Hematopoietic multipotent progenitor cell treated with erythropoietin and hydrocortisone succinate and interleukin-3 and kit ligand, for 4 days (in vitro differentiated cells): Measurements from ENCODE around the gene RIF1.

Source experiments
- DNase-seq: peaks from one replicate; pipeline ENCODE4 v3.0.0-alpha.2; 2015

The RIF1 gene, protein sequence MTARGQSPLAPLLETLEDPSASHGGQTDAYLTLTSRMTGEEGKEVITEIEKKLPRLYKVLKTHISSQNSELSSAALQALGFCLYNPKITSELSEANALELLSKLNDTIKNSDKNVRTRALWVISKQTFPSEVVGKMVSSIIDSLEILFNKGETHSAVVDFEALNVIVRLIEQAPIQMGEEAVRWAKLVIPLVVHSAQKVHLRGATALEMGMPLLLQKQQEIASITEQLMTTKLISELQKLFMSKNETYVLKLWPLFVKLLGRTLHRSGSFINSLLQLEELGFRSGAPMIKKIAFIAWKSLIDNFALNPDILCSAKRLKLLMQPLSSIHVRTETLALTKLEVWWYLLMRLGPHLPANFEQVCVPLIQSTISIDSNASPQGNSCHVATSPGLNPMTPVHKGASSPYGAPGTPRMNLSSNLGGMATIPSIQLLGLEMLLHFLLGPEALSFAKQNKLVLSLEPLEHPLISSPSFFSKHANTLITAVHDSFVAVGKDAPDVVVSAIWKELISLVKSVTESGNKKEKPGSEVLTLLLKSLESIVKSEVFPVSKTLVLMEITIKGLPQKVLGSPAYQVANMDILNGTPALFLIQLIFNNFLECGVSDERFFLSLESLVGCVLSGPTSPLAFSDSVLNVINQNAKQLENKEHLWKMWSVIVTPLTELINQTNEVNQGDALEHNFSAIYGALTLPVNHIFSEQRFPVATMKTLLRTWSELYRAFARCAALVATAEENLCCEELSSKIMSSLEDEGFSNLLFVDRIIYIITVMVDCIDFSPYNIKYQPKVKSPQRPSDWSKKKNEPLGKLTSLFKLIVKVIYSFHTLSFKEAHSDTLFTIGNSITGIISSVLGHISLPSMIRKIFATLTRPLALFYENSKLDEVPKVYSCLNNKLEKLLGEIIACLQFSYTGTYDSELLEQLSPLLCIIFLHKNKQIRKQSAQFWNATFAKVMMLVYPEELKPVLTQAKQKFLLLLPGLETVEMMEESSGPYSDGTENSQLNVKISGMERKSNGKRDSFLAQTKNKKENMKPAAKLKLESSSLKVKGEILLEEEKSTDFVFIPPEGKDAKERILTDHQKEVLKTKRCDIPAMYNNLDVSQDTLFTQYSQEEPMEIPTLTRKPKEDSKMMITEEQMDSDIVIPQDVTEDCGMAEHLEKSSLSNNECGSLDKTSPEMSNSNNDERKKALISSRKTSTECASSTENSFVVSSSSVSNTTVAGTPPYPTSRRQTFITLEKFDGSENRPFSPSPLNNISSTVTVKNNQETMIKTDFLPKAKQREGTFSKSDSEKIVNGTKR (N-terminal part only)

DNA sequence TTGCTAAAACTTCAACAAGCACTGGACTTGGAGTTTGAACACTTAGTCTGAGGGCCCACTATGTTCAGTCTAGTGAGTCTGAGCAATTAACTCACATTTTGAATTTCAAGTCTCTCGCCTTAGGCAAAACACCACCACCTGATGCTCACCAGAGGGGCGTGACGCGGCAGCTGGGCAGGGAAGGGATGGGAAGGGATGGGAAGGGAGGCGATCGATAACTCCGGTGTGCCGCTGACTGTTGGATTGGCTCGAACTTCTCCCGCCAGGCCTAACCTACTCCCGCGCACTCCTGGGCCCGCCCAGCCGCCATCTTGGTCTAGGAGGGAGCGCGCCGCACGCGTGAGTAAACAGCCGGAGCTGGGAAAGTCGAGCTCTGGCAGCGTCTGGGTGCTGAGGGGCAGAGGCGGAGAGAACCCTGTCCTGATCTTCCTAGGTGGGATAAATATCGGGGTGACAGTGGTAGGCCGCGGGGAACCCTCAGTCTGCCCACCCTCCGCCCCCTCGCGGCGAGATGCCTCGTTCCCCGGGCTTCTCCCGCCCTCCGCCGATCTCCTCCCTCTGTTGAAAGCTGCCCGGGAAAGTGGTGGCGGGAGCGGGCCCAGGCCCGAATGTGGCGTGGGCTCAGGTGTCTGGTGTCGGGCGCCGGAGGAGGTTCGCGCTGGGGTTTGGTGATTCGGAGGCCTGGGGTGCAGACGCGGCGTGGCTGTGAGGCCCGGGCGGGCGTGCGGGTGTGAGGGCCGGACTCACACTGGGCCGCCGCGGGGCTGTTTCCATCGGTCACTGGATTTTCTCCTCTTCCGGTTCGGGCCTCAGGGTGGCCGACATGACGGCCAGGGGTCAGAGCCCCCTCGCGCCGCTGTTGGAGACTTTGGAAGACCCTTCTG lies at the start of gene RIF1:
RIF1 (plus strand) TSS at position 302 of the 884 bp plus-strand sequence; CDS start at position 824, 522 bp downstream.
- DNase-seq, result peak; percentile 97

DNA sequence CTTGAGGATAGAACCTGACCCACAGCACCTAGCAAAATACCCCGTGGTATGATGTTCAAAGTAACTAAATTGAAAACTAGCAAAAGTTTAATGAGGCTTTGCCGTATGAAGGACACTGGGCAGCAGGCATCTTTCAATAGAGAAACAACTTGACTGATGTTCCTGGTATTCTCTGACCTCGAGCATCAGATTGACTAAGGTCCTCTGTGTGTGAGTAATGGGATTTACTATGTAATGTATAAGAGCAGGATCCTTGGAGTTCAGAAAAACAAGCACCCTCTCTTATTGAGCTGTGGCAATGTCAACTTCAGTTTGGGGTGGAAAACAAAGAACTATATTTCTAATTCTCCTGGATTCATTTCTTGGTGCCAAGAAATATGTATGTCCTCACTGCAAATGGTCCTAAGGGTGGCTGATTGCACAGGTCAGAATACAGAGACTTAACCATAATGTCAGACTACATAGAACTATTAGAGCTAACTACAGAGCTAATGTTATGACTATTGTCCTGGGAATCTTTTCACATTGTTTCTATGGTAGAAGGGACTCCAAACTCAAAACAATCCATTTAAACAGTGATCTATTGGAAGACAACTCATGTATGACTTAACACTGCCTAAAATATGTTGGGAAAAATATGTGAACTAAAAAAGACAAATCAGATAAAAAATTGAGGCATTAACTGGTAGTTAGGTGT lies 47.9 kb upstream of the RIF1 start:
- no peak for DNase-seq

DNA sequence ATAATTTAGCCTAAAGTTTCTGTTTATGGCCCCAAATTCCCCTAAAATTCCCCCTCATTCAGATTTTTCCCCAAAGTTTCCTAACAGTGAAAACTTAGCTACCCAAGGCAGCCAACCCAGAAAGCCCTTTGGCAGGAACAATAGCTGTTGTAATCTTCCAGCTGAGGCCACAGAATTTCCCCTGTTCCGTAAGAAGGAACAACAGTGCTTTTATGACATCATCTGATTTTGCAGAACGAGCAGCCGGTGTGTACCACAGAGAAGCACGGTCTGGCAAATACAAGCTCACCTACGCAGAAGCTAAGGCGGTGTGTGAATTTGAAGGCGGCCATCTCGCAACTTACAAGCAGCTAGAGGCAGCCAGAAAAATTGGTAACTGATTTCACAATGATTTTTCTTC lies 46.0 kb upstream of the RIF1 start:
- DNase-seq, result peak; percentile 58

DNA sequence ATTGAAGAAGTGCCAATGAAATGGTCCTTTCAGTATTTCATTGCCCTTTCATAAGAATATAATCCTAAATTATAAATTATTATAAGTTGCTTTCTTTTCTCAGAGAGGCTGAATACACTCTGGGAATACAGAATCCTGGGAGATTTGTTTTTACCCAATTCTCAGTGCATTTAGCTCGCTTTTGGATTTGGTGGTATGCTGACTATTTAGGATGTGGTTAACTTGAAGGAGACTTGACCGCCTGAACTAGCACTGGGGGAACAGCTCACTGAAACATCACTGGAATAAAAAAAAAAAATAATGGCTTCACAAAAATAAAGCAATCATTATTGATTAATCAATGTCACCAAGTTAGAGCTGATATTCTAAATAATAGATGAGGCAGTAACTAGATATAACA lies 42.1 kb upstream of the RIF1 start:
- no peak for DNase-seq

DNA sequence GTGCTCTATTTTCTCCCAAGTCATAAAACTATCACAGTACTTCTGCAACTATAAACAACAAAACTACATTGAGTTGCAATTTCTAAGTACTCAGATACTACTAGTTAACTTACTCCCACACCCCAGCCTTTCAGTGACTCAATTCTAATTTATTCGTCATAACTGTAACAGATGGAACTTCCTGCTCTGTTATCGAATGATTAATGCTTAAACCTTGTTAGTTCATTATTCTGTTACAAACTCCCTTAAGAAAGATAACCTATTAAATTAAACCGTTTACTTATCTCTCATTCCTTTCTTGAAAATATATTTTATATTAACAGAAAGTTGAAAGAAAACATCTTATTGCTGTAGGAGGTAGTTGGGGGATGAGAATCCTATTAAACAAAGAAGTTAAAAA lies 35.3 kb upstream of the RIF1 start:
- peak; percentile 78 for DNase-seq

DNA sequence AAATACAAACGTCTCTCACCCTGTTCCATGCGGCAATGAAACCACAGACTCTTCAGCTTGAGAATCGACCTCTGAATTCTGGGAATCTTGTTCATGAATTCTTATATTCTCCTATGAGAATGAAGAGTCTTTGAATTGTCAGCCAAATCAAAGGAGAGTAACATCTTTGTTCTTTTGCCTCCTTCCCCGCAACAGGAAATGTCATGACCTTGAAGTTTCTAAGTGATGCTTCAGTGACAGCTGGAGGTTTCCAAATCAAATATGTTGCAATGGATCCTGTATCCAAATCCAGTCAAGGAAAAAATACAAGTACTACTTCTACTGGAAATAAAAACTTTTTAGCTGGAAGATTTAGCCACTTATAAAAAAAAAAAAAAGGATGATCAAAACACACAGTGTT lies 30.5 kb upstream of the RIF1 start:
- DNase-seq, result no peak

DNA sequence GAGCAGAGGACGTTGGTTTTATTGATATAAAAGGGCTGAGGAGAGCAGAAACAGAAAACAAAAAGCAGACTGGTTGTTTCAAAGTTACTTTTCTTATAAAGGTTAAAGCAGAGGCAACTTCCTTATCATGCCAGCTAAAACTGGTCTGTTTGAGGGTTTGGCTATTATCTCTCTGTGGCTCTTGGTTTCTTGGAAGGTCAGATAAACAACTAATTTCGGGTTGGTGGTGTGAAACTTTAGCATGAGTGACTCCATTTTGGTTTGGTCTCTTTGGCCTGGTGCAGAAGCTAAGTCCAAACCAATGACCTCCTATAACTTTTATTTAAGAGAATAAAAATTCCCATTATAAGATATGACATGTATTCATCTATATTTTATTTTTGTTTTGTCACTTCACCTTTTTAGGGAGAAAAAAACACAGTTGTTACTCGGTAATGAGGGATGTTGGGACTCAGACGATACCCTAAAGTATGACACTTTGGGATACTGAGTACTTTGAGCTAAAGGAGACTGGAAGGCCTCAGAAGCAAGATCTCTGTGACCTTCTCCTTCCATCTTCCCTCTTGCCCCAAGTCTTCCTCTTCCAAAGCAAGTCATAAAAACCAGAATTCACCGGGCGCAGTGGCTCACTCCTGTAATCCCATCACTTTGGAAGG lies 29.0 kb upstream of the RIF1 start:
- peak; percentile 90 for DNase-seq

DNA sequence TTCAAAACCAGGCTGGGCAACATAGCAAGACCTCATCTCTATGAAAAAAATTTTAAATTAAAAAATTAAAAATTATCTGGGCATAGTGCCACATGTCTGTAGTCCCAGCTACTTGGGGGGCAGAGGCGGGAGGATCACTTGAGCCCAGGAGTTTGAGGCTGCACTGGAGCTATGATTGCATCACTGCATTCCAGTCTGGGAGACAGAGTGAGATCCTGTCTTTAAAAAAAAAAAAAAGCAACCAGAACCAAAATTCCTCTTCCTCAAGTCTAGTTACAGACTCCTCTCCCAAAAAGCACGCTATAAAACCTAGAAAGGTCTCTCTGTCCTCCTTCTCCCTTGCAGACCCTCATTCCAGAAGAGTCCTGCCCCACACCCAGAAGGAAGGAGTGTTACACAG lies 28.4 kb upstream of the RIF1 start:
- DNase-seq, result no peak

DNA sequence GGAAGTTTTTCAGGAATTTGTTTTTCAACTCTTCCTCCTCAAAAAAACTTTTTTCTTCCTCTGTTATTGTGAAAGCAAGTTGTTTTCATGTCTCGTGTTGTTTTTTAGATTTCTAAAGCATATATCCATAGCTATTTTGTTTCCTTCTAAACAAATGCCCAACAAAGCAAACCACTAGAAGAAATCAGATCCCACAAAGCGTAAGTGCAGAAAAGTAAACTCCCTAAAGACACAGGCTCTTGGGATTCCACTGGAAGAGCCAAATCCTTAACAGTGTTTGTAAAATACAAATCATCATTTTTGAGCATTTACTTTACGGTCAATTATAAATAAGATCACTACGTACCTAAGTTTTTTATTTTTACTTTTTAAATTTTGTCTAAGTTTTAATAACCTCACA lies 21.7 kb upstream of the RIF1 start:
- DNase-seq, result no peak

DNA sequence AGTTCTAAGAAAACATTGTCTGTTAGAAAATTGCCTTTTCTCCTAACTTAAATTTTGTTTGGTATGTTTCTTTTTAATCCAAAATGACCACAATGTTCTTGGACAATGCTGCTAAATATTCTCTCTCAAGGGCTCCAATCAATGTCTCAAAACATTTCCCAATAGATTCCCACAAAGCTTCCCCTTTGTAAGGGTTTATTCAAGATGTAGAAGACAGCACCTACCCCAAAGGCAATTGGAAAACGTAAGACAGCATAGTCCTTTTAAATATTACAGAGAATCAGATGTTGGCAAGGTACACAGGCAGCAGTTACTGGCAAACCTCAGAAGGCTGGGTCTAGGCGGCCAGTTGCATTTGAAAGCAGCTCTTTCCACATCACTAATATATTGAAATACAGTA lies 18.3 kb upstream of the RIF1 start:
- no peak for DNase-seq

DNA sequence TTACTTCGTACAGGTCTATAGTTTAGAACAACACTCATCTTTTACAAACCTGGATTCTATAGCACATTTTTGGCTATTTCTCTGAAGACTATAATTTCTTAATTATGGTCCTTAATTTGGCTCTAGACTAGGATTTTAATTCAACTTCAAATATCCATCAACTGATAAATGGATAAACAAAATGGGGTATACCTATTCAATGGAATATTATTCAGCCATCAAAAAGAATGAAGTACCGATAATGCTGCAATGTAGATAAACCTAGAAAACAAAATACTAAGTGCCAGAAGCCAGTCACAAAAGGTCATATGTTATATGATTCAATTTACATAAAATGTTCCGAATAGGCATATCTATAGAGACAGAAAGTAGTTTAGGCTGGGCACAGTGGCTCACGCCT lies 15.2 kb upstream of the RIF1 start:
- no peak for DNase-seq

DNA sequence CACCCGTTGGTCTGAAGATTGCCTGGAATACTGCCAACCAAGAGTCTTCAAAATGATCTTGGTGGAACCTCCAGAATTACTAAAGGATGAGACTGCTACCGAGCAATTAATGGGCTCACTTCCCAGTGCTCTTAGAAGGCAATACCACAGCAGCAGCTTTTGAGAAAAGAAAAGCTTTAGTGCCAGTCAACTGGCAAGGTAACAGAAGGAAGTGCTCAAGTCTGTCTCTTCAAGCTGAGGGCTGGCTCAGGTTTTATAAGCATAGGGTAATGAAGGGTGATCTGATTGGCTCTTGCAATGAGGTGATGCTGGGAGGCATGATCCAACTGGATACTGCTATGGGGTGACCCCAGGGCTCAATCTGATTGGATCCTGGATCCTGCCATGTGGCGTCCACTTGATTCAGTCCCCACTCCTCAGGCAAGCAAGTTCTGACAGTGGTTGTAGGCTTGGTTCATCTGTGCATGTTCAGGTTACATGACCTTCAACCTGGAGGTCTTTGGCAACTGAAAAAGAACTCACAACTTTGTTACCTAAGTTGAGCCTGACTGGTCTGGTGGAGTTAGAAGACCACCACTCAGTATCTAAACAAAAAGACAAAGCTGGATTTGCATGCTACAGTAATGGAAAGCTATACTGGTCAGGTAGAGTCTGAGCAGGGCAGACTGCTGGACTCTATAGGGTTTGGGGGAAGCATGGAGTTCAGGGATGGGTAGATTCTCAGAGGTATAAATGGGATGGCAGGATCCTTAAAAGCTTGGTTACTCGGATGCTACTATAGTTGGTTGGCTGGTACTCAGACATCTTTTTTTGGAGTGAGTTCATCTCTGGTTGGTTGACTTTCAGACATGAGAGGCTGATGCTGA lies 14.0 kb upstream of the RIF1 start:
- DNase-seq, result peak; percentile 30

DNA sequence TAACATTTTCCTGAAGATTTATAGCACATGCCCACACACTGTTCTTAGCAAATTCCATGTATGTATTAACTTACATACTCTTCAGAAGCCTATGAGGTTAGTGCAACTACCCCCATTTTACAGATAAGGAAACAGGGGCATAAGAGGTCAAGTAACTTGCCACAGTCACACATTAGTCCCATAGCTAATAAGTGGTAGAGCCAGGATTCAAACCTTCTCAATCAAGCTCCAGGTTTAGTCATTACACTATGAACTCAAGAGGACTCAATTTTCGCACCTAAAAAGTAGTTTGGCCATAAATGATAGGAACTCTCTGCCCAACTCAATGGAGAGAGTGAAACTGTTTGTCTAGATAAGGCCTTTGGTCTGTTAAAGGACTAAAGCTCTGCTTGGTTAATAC lies 9.7 kb upstream of the RIF1 start:
- peak; percentile 66 for DNase-seq

DNA sequence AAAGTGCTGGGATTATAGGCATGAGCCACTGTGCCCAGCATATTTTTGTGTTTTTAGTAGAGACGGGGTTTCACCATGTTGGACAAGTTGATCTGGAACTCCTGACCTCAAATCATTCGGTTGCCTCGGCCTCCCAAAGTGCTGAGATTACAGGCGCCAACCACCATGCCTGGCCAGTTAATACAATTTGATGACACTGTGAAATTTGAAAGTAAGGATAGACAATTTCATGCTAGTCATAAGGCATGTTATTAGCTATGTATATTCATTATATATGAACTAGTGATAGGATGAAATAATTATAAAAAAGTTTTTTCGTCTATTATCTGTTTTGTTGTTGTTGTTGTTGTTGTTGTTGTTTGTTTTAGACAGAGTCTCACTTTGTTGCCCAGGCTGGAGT lies 8.6 kb upstream of the RIF1 start:
- DNase-seq, result no peak

DNA sequence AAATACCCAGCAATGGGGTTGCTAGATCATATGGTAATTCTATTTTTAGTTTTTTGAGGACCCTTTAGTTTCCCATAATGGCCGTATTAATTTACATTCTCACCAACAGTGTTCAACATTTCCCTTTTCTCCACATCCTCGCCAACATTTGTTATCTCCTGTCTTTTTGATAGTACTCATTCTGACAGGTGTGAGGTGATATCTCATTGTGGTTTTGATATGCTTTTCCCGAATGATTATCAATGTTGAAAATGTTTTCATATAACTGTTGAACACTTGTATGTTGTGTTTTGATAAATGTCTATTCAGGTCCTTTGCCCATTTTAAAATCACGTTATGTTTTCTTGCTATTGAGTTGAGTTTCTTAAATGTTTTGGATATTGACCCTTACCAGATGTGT lies 5.8 kb upstream of the RIF1 start:
- peak; percentile 69 for DNase-seq

DNA sequence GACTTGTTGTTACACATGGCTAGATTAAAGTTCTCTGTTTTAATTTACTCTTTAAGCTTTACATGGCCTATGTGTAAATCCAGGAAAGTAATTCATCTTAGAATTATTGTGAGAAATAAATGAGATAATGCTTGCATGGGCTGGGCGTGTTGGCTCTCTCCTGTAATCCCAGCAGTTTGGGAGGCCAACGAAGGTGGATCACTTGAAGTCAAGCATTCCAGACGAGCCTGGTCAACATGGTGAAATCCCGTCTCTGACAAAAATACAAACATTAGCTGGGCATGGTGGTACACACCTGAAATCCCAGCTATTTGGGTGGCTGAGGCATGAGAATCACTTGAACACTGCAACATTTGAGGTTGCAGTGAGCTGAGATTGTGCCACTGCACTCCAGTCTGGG lies 4.3 kb upstream of the RIF1 start:
- DNase-seq, result no peak

DNA sequence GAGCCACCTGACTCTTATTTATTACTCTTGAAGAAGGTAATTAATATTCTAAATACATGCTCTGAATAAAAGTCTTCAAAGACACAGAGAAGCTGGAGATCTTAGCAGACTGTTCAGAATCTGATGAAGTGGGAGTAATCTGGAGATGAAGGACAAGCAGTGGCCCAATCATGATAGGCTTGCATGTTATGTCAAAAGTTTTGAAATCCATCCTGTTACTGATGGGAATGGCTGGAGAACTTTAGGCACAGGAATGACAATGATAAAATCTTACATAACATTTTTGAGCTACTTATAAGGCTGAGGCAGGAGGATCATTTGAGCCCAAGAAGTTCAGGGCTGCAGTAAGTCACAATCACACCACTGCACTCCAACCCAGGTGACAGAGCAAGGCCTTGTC lies 2.4 kb upstream of the RIF1 start:
- DNase-seq, result no peak

DNA sequence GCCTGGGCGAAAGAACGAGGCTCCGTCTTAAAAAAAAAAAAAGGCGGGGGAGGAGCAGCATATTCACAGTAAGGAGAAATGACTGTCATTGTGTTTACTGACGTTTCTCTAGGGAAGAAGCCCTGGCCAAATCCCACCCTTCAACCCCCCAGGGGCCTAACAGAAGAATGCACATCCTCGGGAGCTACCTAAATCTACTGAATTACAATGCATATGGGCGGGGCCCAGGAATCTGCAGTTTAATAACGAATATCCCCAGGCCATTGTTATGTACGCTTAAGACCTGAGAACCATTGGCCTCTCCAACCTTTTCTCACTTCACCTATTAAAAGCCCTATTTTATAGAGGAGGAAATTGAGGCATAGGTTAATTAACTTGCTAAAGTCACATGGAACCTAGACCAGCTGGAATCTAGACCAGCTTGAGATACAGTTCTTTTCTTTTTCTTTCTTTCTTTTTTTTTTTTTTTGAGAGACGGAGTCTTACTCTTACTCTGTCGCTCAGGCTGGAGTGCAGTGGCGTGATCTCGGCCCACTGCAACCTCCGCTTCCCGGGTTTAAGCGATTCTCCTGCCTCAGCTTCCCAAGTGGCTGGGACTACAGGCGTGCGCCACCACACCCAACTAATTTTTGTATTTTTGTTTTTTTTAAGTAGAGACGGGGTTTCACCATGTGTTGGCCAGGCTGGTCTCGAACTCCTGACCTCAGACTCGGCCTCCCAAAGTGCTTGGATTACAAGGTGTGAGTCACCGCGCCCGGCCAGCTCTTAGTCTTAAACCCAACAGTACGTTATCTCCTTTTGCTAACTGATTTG lies 708 bp upstream of the RIF1 start:
- DNase-seq, result no peak

DNA sequence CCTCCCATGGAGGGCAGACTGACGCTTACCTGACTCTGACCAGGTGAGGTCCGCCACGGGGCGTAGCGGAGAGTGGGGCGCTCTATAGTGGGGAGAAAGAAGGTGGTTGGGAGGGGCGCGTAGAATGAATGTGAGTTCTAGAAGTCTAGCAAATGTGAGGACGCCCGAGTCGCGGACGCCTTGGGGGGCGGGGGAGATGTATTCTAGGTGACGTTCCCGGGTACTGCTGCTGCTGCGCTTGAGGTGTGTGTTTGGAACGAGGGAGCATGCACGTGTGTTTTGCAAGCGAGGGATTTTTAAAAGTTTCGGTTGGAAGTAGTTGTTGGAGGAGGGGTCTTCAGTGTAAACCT lies 758 bp downstream of the RIF1 start:
- peak; percentile 74 for DNase-seq
